Stimulated activated CD4-positive, alpha-beta T cell treated with anti-CD3 and anti-CD28 coated beads, Interleukin-4, amount 100 ng/mL, for 4 hours (primary cell): Measurements from ENCODE around the gene TRIM44.
"Not testable (repeated sequence)": the region's sequence is repeated elsewhere in the genome, so short reads cannot be mapped to it uniquely, and the experiment has no call there.

Source experiments
- DNase-seq, 2 experiments: peaks; one replicate each; pipeline ENCODE4 v3.0.0-alpha.2; 2020

TRIM44 gene

GRCh38 chr11:35633827-35634423, 28.6 kb upstream of the TRIM44 start:
- no peak for DNase-seq

- no peak for DNase-seq
These were observed 26.6 kb upstream of the TRIM44 start for GRCh38 chr11:35635933-35636332.

GRCh38 chr11:35639591-35640179, 22.9 kb upstream of the TRIM44 start:
- DNase-seq: no peak

GRCh38 chr11:35641171-35641897, 21.2 kb upstream of the TRIM44 start:
- no peak for DNase-seq

- no peak for DNase-seq
These were observed 20.6 kb upstream of the TRIM44 start for GRCh38 chr11:35641964-35642363.

- no peak for DNase-seq
These were observed 15.0 kb upstream of the TRIM44 start for GRCh38 chr11:35647421-35648093.

GRCh38 chr11:35650006-35650405, 12.6 kb upstream of the TRIM44 start:
- no peak for DNase-seq

GRCh38 chr11:35650467-35650866, 12.1 kb upstream of the TRIM44 start:
- DNase-seq: no peak

- DNase-seq: no peak
These were observed 11.3 kb upstream of the TRIM44 start for GRCh38 chr11:35651263-35651662.

- DNase-seq: not testable (repeated sequence)
These were observed 9.8 kb upstream of the TRIM44 start for GRCh38 chr11:35652786-35653185.

- no peak for DNase-seq
These were observed 7.9 kb upstream of the TRIM44 start for GRCh38 chr11:35654711-35655110.

GRCh38 chr11:35655254-35655653, 7.3 kb upstream of the TRIM44 start:
- no peak for DNase-seq

- DNase-seq: no peak
These were observed 6.7 kb upstream of the TRIM44 start for GRCh38 chr11:35655856-35656255.

GRCh38 chr11:35658020-35658948, 4.3 kb upstream of the TRIM44 start:
- DNase-seq: no peak

GRCh38 chr11:35661534-35661933, 1.0 kb upstream of the TRIM44 start:
- DNase-seq: no peak

GRCh38 chr11:35662061-35662648, 420 bp upstream of the TRIM44 start:
- peak in 1 of 2 experiments; percentile 5 for DNase-seq

- no peak for DNase-seq
These were observed 780 bp downstream of the TRIM44 start for GRCh38 chr11:35663408-35663702.

- no peak for DNase-seq
These were observed 2.4 kb downstream of the TRIM44 start for GRCh38 chr11:35664977-35665441.

GRCh38 chr11:35667257-35667656, 4.7 kb downstream of the TRIM44 start:
- no peak for DNase-seq

- DNase-seq: not testable (repeated sequence)
These were observed 5.8 kb downstream of the TRIM44 start for GRCh38 chr11:35668350-35668749.

- DNase-seq: no peak
These were observed 9.0 kb downstream of the TRIM44 start for GRCh38 chr11:35671396-35672127.

- DNase-seq: no peak
These were observed 10.0 kb downstream of the TRIM44 start for GRCh38 chr11:35672608-35673007.
